ENCODE data around the gene UGP2.

DNA sequence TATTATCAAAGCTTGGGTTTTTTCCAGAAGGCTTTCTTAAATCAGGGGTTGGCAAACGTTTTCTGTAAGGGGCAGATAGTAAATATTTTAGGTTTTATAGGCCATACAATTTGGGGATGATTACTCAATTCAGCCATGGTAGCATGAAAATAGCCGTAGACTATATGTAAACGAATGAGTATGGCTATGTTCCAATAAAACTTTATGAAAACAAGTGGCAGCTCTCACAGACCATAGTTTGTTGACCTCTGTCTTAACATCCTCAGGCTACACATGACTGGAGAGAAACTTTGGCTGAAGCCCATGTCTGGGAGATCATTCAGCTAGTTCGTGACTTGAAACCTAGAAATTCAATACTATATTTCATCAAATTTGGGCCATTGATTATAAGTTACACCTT, 30.2 kb downstream of the UGP2 start:
- TF ChIP-seq, protein P1, sequence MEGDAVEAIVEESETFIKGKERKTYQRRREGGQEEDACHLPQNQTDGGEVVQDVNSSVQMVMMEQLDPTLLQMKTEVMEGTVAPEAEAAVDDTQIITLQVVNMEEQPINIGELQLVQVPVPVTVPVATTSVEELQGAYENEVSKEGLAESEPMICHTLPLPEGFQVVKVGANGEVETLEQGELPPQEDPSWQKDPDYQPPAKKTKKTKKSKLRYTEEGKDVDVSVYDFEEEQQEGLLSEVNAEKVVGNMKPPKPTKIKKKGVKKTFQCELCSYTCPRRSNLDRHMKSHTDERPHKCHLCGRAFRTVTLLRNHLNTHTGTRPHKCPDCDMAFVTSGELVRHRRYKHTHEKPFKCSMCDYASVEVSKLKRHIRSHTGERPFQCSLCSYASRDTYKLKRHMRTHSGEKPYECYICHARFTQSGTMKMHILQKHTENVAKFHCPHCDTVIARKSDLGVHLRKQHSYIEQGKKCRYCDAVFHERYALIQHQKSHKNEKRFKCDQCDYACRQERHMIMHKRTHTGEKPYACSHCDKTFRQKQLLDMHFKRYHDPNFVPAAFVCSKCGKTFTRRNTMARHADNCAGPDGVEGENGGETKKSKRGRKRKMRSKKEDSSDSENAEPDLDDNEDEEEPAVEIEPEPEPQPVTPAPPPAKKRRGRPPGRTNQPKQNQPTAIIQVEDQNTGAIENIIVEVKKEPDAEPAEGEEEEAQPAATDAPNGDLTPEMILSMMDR (IDR thresholded peaks at IDR 0.05; ENCODE audit: extremely low read depth in 1 of 2, insufficient read depth in 1 of 2, low read depth in 1 of 2, low read length in 2 of 2), result no peak
- no peak for TF ChIP-seq POLR2A (IDR thresholded peaks at IDR 0.05; ENCODE audit: low read depth, low read length)
- no peak for TF ChIP-seq MAX (IDR thresholded peaks at IDR 0.05; ENCODE audit: insufficient read depth, insufficient read length)
- no peak for TF ChIP-seq POLR2AphosphoS5 (IDR thresholded peaks at IDR 0.05; ENCODE audit: insufficient read depth, low read depth, low read length)
- TF ChIP-seq MYC (IDR thresholded peaks at IDR 0.05; ENCODE audit: low read depth, low read length), result no peak
- no peak for TF ChIP-seq JUN (IDR thresholded peaks at IDR 0.05; ENCODE audit: borderline replicate concordance, insufficient read depth, insufficient read length, low read depth)
- no peak for TF ChIP-seq FOS (IDR thresholded peaks at IDR 0.05; ENCODE audit: borderline replicate concordance, insufficient read depth, low read length)
- no peak for TF ChIP-seq EZH2 (IDR thresholded peaks at IDR 0.05; ENCODE audit: borderline replicate concordance, low read depth, low read length, severe bottlenecking)
- no peak for TF ChIP-seq GATA2 (IDR thresholded peaks at IDR 0.05; ENCODE audit: insufficient read depth, insufficient read length, low read depth, low read length)
